CD8-positive, alpha-beta memory T cell (primary cell): Measurements from ENCODE around the gene CYYR1. TPM values are rescaled to one million over a fixed set of nuclear protein-coding genes. Genes with fewer than 3 reads are reported as not detected.

Experiments used
- CTCF ChIA-PET: fragments of 350-600 bp; sonication (Branson Sonifier 250); formaldehyde crosslinking; loops from one replicate; lab custom pipeline; 2021; ENCODE audit warnings: antibody characterized with exemption; lab: Charles Lee
- POLR2A ChIA-PET: fragments of 350-600 bp; sonication (Branson Sonifier 250); formaldehyde crosslinking; loops from one replicate; lab custom pipeline; 2021; ENCODE audit warnings: antibody characterized with exemption; lab: Charles Lee
- DNase-seq, 5 donors: peaks; one replicate each; pipeline versions ENCODE4 v3.0.0 to v3.0.0-alpha.2; 2020 to 2022; ENCODE audit warnings: mixed read lengths in 1 of 5
- H3K27ac ChIP-seq: one replicate; pipeline ENCODE4 v1.7.0; 2013; ENCODE audit warnings: low read depth, mild to moderate bottlenecking, low read length, moderate library complexity
- H3K27me3 ChIP-seq: 2 replicates; pipeline ENCODE4 v1.7.0; 2013; ENCODE audit warnings: low read length, mild to moderate bottlenecking; ENCODE audit not compliant: insufficient read depth, poor library complexity, severe bottlenecking
- H3K36me3 ChIP-seq: 2 replicates; pipeline ENCODE4 v1.7.0; 2013; ENCODE audit warnings: mild to moderate bottlenecking, low read length, moderate library complexity; ENCODE audit not compliant: insufficient read depth
- H3K4me1 ChIP-seq: 2 replicates; pipeline ENCODE4 v1.7.0; 2013; ENCODE audit warnings: mild to moderate bottlenecking, low read length, moderate library complexity; ENCODE audit not compliant: insufficient read depth
- H3K4me3 ChIP-seq: 2 replicates; pipeline ENCODE4 v1.7.0; 2013; ENCODE audit warnings: mild to moderate bottlenecking, low read length
- H3K9me3 ChIP-seq: 2 replicates; pipeline ENCODE4 v1.7.0; 2013; ENCODE audit warnings: mild to moderate bottlenecking, low read length
- H3K27ac Mint-ChIP-seq, 8 donors: one replicate each; pipeline ENCODE4 v1.8.0; 2020 to 2021; ENCODE audit warnings: mixed read lengths in 8 of 8, mild to moderate bottlenecking in 6 of 8, inconsistent platforms in 3 of 8, moderate library complexity in 3 of 8
- H3K27me3 Mint-ChIP-seq, 2 donors: one replicate each; pipeline ENCODE4 v1.8.0; 2020 to 2021; ENCODE audit warnings: mixed read lengths in 2 of 2, mild to moderate bottlenecking in 1 of 2, moderate library complexity in 1 of 2
- H3K36me3 Mint-ChIP-seq, 3 donors: one replicate each; pipeline ENCODE4 v1.8.0; 2020 to 2021; ENCODE audit warnings: mixed read lengths in 3 of 3, inconsistent platforms in 1 of 3, mild to moderate bottlenecking in 1 of 3
- H3K4me1 Mint-ChIP-seq, 3 donors: one replicate each; pipeline ENCODE4 v1.8.0; 2020 to 2021; ENCODE audit warnings: mixed read lengths in 3 of 3, inconsistent platforms in 1 of 3, mild to moderate bottlenecking in 1 of 3
- H3K4me3 Mint-ChIP-seq, 7 donors: one replicate each; pipeline ENCODE4 v1.8.0; 2020 to 2021; ENCODE audit warnings: mixed read lengths in 7 of 7, mild to moderate bottlenecking in 6 of 7, moderate library complexity in 4 of 7, inconsistent platforms in 2 of 7
- H3K9me3 Mint-ChIP-seq, 5 donors: one replicate each; pipeline ENCODE4 v1.8.0; 2020 to 2022; ENCODE audit warnings: mixed read lengths in 5 of 5, mild to moderate bottlenecking in 3 of 5, moderate library complexity in 2 of 5, inconsistent platforms in 1 of 5
- polyA plus RNA-seq: library from polyadenylated mRNA; unstranded; fragments of 300-500 nt; fragmentation: Illumina TruSeq; gene quantifications from one replicate; pipeline ENCODE4 v1.2.3, GENCODE V29; 2021
- total RNA-seq, 2 experiments: library from RNA; stranded (reverse); gene quantifications; one replicate each; pipeline ENCODE4 v1.2.3, GENCODE V29; 2021

Gene CYYR1
- total and polyA plus RNA-seq, 3 experiments from 2014 or later, result not detected

- ChIA-PET CTCF (no interaction called here), POLR2A (no interaction called here)
- Mint-ChIP-seq H3K4me1 (no peaks in the 10 kb centered on the region), H3K36me3 (no peaks in the 10 kb centered on the region), H3K27me3 (no peaks in the 10 kb centered on the region), H3K4me3 (no peak overlapping the region), H3K27ac (no peak overlapping the region), H3K9me3 (peaks cover 0 to 6% (median 1%) of the 10 kb centered on the region in 5 donors)
- Histone ChIP-seq H3K9me3 (no peaks in the 10 kb centered on the region), H3K4me3 (no peak overlapping the region), H3K27me3 (no peaks in the 10 kb centered on the region), H3K4me1 (no peaks in the 10 kb centered on the region), H3K27ac (no peak overlapping the region), H3K36me3 (no peaks in the 10 kb centered on the region)
- no peak for DNase-seq
These were observed 149.6 kb downstream of the CYYR1 start for GRCh38 chr21:26423511-26423910.

GRCh38 chr21:26422706-26423105 lies 150.4 kb downstream of the CYYR1 start:
- H3K27me3 ChIP-seq, result no peaks in the 10 kb centered on the region
- no peak overlapping the region for H3K27ac Mint-ChIP-seq
- H3K36me3 ChIP-seq, result no peaks in the 10 kb centered on the region
- ChIA-PET CTCF (no interaction called here), POLR2A (no interaction called here)
- H3K27ac ChIP-seq, result no peak overlapping the region
- H3K4me1 Mint-ChIP-seq, result no peaks in the 10 kb centered on the region
- no peaks in the 10 kb centered on the region for H3K4me1 ChIP-seq
- DNase-seq, result no peak
- H3K9me3 Mint-ChIP-seq, result peaks cover 0 to 6% (median 0%) of the 10 kb centered on the region in 5 donors
- H3K4me3 Mint-ChIP-seq, result no peak overlapping the region
- no peaks in the 10 kb centered on the region for H3K36me3 Mint-ChIP-seq
- no peak overlapping the region for H3K4me3 ChIP-seq
- no peaks in the 10 kb centered on the region for H3K9me3 ChIP-seq
- H3K27me3 Mint-ChIP-seq, result no peaks in the 10 kb centered on the region

GRCh38 chr21:26422138-26422537 lies 150.9 kb downstream of the CYYR1 start:
- Histone ChIP-seq H3K4me1 (no peaks in the 10 kb centered on the region), H3K9me3 (no peaks in the 10 kb centered on the region), H3K27ac (no peak overlapping the region), H3K27me3 (no peaks in the 10 kb centered on the region), H3K4me3 (no peak overlapping the region), H3K36me3 (no peaks in the 10 kb centered on the region)
- H3K9me3 Mint-ChIP-seq, result peaks cover 0 to 6% (median 0%) of the 10 kb centered on the region in 5 donors
- H3K4me1 Mint-ChIP-seq, result no peaks in the 10 kb centered on the region
- ChIA-PET CTCF (no interaction called here), POLR2A (no interaction called here)
- H3K36me3 Mint-ChIP-seq, result no peaks in the 10 kb centered on the region
- H3K4me3 Mint-ChIP-seq, result no peak overlapping the region
- DNase-seq, result no peak
- H3K27ac Mint-ChIP-seq, result no peak overlapping the region
- H3K27me3 Mint-ChIP-seq, result no peaks in the 10 kb centered on the region

GRCh38 chr21:26421724-26422123 lies 151.4 kb downstream of the CYYR1 start:
- Histone ChIP-seq H3K27ac (no peak overlapping the region), H3K4me1 (no peaks in the 10 kb centered on the region), H3K36me3 (no peaks in the 10 kb centered on the region), H3K4me3 (no peak overlapping the region), H3K9me3 (no peaks in the 10 kb centered on the region), H3K27me3 (no peaks in the 10 kb centered on the region)
- Mint-ChIP-seq H3K4me1 (no peaks in the 10 kb centered on the region), H3K9me3 (peaks cover 0 to 6% (median 0%) of the 10 kb centered on the region in 5 donors), H3K27me3 (no peaks in the 10 kb centered on the region), H3K4me3 (no peak overlapping the region), H3K27ac (no peak overlapping the region), H3K36me3 (no peaks in the 10 kb centered on the region)
- no peak for DNase-seq
- ChIA-PET POLR2A (no interaction called here), CTCF (no interaction called here)
